ENCODE results near the gene POU4F1.
A peak's percentile ranks its signal among the peaks of the same experiment; 100 is the strongest.

The POU4F1 gene

DNA sequence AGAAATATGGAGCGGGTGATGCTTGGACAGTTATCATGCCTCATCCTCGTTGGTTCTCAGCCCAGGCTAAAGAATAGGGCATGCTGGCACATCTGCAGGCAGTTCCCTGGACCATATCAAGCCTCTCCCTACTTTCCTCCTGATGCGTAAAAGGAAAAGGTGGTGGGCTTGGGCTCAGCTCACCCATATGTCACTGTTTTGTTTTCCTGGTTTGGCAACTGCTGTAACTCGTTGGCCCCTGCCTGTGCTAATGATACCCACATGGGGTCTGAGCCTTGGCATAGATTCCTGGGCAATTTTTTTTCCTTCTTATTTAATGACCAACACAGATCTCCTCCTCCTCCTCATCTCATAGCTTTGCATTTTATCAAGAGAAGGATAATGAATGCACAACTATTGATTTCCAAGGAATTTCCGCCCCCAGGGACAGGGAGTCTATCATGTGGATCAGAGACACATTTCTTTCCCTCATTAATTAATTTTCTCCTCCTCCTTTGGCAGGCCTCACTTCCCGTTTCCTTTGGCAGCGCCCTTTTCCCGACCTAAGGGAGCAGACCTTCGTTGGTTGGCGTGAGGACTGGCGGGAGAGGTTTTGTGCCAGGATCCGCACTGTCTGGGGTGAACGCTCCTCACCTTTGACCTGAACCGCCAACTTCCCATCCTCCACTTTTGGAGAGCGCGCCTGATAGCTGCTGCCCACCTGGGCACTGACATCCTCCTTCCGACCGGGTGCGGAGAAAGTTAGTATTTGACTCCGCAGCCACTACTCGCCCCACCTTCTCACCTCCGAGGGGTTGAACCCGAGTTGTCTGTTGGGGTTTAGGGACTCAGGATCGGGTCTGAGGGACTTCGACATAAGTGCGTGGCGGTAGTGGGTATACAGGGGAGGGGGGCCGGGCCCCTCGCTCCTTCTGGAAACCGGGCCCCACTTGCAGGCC, 3.4 kb upstream of the POU4F1 start:
- no peak for DNase-seq (ENCODE audit: low spot score)

DNA sequence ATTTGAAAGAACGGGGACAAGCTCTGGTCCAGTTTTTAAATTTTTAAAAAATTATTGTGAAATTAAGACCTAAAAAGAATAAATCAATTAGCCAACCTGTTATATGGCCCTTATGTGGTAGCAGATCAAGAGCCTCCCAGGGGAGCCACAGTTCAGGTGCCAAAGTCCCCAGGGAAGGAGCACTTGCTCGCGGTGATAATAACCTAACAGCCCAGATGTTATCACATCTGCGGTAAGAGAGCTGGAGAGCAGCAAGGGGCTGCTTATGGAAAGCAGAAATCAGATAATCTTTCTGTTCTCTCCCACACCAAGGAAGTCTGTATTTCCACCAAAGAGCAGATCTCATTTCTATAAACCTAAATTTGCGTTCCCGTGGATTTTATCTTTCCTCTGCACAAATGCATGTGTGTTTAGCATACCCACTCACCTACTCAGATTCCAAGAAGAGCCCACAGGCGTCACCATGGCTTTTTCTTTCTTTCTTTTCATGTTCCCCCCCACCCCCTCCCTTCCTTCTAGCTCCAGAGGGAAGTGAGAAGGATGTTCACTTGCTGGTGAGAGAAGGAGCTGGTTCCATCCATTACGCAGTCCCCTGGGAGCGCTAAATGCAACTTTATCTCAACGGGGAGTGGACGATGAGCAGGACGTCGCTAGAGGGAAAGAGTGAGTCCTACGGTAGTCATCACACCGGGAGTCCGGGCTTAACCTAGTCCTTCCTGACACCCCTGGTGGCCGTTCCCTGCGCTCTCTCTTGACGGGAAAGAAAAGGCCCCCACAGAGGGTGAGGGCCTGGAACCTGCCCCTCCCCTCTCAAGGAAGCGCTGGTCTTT, 1.6 kb upstream of the POU4F1 start:
- DNase-seq (ENCODE audit: low spot score), result peak; percentile 74

DNA sequence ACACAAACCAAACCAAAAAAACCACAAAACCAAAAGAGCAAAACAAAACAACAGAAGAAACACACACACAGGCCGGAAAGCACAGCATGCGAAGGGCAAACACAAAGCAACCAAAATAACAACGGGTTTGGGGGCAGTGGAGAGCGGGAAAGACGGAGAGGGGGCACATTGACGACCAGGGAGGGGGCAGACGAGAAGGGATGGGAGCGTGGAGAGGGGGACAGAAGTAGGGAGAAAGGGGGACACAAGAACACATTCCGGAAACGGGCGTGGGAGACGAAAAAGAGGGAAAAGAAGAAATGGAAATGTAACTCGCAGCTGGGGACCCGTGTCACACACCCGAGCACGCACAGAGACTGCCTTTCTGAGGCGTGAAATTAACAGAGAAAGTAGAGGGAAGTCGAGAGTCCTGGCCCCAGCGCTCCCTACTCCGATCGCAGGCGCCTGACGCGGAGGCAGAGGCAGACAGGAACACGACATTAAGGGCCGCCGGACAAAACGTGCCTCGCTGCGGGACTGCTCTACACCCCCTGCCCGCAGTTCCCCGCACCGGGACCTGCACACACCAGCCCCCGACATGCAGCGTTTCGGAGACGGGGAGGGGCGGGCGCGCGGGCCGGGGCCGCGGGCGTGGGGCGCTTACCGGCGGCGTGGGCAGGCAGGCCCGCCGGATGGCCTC, 652 bp downstream of the POU4F1 start:
- DNase-seq (ENCODE audit: low spot score), result no peak

DNA sequence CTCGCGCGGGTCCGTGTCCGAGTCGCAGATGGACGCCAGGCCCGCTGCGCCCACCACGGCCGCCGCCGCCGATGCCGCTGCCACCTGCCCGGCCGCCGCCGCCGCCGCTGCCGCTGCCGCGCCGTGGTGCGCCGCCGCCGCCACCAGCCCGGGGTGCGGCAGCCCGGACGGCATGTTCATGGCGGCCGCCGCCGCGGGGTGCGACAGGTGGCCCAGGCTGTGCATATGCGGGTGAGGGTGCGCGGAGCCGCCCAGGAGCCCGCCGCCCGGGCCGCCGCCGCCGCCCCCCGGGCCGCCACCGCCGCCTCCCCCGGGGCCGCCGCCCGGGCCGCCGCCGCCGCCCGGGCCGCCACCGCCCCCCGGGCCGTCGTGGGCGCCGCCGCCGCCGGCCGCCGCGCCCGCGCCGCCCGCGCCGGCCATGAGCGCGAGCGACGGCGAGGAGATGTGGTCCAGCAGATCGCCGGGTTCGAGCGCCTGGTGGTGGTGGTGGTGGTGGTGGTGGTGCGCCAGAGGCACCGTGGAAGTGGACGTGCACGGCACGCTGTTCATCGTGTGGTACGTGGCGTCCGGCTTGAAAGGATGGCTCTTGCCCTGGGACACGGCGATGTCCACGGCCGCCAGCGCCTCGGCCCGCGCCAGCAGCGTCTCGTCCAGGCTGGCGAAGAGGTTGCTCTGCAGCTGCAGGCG, 1.3 kb downstream of the POU4F1 start:
- DNase-seq (ENCODE audit: low spot score), result no peak

- DNase-seq (ENCODE audit: low spot score), result no peak
Measured at GRCh38 chr13:78601124-78601873, 2.1 kb downstream of the POU4F1 start.

DNA sequence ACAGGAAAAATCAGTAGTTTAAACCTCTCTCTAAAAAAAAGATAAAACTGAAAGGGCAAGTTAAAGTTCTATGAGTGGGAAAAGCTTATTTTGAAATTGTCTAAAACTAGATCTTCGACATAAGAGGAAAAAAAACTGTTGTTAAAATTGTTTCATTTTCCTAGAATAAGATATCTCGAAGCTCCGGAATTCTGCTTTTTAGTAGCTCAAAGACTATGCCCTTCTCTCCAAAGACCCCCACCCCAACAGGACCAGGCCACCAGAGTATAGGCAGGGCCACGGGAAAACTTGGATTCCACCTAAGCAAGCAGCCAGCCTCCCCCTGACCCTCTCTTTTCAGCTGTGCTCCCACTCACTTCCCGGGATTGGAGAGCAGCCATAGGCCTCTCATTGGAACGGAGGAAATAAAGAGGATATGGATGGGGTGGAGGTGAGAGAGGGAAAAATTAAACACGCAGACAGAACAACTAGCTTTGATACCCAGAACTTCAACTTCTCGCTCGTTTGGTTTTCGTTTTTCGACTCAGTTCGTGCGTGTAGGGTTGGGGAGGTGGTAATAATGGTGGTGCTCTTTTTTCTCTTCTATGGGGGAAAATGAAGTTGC, 3.0 kb downstream of the POU4F1 start:
- DNase-seq (ENCODE audit: low spot score), result no peak

DNA sequence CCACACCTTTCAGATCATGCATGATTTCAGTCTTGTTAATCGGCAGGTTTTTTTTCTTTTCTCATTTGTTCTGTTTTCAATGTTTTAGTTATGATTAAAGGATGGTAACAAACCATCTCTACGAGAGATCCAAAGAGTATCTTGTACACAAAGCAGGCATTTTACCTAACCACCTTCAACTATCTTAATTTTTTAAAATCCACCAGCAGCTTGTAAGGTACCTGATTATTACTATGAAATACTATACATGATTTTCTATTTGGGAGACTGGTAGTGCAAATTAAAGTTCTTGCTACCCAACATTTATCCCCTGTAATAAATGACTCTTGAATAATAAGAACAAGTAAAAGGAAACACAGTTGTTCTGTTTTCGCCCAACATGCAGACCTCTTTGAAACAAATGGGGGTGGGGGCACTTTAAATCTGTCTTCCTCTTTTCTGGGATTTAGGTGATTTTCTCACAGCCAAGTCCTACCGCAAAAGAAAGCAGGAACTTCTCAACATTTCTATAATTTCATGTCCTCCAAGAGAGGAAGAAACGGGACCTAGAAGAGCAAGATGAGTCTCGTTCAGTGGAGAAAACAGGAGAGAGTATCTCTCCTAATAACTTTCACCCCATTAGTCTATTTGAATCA, 3.6 kb downstream of the POU4F1 start:
- DNase-seq (ENCODE audit: low spot score), result no peak

DNA sequence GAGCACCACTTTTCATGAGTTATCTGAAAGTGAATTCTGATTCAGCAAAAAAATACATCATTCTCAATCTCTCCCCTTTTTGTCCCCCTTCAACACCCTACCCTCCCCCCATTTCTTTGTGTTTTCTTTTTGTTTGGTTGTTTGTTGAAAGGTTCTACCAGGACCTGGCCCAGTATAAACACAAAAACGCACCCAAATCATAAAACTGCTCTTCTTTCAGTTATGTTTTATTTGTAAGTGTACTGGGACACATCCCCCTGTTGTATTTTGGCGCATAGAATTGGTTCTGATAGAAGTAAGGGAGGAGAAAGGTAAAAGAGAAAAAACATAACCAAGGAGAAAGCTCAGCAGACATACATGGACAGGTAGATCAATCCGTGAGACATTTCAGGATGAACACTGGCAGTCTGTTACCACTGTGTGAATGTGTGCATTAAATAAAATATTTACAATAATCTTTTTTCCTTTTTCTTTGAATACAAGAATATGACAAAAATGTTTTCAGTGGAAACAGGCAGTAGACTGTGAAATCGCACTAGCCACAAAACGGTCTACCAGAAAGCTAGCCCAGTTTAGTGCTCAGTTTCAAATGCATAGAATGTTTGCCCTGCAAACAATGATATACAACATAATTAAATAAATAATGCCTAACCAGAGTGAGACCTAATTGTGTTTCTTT, 4.2 kb downstream of the POU4F1 start:
- DNase-seq (ENCODE audit: low spot score), result no peak

- DNase-seq (ENCODE audit: low spot score), result no peak
Measured at GRCh38 chr13:78598116-78598781, 5.1 kb downstream of the POU4F1 start.

DNA sequence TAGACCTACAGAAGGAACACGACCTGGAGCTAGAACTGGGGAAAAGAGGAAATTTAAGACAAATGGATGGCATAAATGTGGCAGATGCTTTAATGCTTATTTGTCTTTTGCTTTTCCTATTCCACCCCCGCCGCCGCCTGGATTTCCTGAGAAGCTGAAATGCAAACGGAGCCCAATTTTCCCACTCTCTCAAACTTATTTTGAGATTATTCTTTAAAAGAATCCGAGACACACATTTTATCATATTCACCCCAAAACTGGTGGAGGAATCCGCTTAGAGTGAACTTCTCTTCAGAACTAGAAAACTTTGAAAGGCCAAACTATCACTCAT, 5.8 kb downstream of the POU4F1 start:
- DNase-seq (ENCODE audit: low spot score), result no peak

- DNase-seq (ENCODE audit: low spot score), result no peak
Measured at GRCh38 chr13:78596736-78597601, 6.4 kb downstream of the POU4F1 start.

DNA sequence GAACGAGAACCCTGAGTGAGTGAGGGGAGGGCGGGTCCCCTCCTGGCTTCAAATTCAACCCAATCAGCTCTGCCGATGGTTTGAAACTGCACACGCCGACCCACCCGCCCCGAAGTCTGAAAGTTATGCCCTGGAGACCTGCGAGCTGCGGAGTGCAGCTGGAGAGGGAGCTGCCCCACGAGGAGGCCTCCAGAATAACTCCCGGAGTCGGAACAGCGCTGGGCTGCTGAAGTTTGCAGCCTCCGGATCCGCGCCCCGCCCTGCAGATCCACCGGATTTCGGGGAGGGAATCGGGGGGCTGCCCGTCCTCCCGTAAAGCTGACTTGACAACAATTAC, 7.0 kb downstream of the POU4F1 start:
- DNase-seq (ENCODE audit: low spot score), result peak; percentile 62

DNA sequence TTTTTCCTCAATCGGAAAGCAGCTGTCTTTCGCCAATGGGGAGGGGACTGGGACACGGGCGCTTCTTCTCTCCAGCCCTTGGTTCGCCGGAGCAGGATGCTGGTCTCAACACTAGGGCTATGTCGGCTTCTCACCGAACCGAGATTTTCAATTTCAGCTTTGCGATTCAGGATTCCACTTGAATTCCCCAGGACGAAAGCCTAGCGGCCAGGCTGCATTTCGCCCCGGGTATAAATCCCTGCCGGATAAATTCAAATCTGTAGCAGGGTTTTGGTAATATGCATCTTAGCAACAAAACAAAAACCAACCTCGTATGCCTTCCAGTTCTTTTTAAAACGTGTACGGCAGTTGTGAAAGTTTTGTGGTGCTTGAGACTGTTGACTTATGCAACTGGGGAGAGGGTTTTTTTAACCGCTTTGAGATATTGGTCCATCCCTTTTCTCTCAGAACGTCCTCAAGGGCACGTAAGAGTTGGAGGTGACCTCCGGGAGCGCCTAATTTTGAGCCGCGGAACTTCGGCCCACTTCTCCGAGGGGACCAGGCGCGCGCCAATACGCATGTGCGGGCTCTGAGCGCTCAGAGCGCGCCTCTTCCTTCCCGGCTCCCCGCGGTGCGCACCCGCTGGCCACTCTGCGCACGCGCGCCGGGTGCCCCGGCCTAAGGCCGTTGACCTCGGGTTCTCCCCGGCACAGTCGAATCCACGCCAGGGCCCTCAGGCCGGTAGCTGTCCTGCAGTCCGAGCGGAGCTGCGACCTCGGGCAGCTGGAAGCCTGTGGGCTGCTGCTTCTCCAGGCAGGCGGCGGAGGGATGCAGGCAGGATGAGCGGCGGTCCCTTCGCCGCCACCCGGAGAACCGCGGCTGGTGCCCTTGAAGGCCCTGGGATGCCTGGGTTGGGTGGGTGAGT, 7.6 kb downstream of the POU4F1 start:
- DNase-seq (ENCODE audit: low spot score), result peak; percentile 92

DNA sequence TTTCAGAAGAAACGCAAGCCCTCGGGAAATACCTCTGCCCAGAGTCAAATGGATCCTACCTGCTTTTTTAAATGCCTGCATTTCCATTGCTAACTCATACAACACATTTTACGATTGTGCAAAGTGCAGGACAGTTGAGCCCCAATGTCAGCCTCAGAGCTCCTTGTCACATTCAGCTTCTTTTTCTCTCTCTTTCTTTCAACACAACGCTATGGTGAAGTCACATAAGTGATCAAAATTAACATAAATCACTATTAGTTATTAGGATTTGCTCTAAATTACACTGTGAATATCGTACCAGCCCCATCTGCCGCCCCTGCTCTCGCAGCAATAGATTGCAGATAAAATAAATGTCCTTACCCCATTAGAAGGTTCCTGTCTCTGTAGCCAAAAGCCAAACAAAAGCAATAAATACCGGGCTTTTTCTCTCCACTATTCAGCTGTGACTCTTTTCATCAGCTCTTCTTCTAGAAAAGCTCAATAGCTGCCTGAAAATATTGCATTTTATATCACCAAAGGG, 8.8 kb downstream of the POU4F1 start:
- DNase-seq (ENCODE audit: low spot score), result no peak

DNA sequence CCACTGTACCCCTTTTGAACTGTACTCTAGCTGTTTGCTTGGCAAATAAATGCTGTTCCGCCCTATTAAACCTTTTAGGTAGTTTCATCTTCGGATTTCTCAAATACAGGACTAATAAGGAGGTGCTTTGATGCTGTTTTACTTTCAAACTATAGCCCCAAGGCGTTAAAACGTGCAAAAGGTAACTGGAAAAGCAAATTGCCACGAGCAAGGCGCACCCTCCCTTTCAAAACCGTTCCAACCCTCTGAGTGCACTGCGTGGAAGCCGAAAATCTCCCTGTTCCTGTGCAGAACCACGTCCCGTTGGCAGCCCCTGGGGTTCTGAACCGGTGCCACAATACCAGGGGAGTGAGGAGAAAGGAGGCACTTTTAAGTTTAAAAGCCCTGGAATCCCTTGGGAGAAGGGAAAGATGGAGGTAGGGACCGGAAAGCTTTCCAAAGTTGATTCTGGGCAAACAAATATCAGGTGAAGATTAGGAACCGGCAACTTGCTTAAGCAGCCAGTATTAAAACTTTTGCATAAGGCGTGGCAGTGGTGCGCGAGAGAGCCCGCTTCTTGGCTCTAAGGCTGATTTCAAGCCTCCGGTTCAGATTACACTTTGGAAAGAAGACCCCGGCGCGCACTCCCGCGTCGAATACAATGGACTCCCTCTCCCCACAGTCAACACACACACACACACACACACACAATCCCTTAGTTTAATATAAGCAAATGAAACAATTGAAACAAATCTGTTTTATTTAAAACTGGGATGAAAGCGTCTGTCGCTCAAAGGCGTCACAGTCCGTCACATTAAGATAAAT, 9.5 kb downstream of the POU4F1 start:
- DNase-seq (ENCODE audit: low spot score), result no peak

DNA sequence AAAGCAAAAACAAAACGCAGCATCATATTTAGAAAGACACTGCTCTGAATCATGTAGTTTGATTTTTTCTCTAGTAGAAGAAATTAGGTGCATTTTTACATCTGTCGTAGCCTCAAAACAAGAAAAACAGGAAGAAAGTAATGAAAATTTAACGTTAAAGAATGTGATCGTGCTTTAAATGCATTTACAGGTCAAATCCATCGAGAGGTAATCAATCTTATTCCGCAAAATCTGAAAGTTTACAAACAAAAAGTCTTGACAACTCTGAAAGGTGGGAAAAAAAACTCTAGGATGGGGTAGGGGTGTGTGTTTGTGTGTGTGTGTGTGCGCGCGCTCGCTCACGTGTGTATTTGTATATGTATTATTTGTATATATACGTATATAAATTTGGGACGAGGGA, 10.2 kb downstream of the POU4F1 start:
- DNase-seq (ENCODE audit: low spot score), result no peak
